ENCODE results near the gene MT1G.
"Not testable (repeated sequence)": the region's sequence is repeated elsewhere in the genome, so short reads cannot be mapped to it uniquely, and the experiment has no call there.

MT1G gene

GRCh38 chr16:56634715-56635440, 33.0 kb downstream of the MT1G start:
- DNase-seq = no peak

- DNase-seq = no peak
Observed at GRCh38 chr16:56633535-56633934, 34.3 kb downstream of the MT1G start.

- no peak for DNase-seq
Observed at GRCh38 chr16:56632848-56633365, 35.0 kb downstream of the MT1G start.

GRCh38 chr16:56632156-56632847, 35.6 kb downstream of the MT1G start, which contains the start of gene MT1M:
TSS of gene MT1M (plus strand) at chr16:56632659. CDS start at chr16:56632732, 73 bp downstream.
- no peak for DNase-seq

GRCh38 chr16:56631832-56632155, 36.1 kb downstream of the MT1G start:
- no peak for DNase-seq

GRCh38 chr16:56631197-56631596, 36.7 kb downstream of the MT1G start:
- DNase-seq = no peak

- DNase-seq = no peak
Observed at GRCh38 chr16:56630134-56630533, 37.7 kb downstream of the MT1G start.

- DNase-seq = no peak
Observed at GRCh38 chr16:56629531-56629930, 38.3 kb downstream of the MT1G start.

- DNase-seq = no peak
Observed at GRCh38 chr16:56628486-56629350, 39.1 kb downstream of the MT1G start.

GRCh38 chr16:56626685-56627084, 41.2 kb downstream of the MT1G start:
- no peak for DNase-seq

- DNase-seq = no peak
Observed at GRCh38 chr16:56625943-56626654, 41.8 kb downstream of the MT1G start.

GRCh38 chr16:56625140-56625942, 42.5 kb downstream of the MT1G start, which contains the start of gene MT1E:
TSS of gene MT1E (plus strand) at chr16:56625781. CDS start at chr16:56625852, 71 bp downstream.
- no peak for DNase-seq

- no peak for DNase-seq
Observed at GRCh38 chr16:56623637-56624036, 44.2 kb downstream of the MT1G start.

- DNase-seq = not testable (repeated sequence)
Observed at GRCh38 chr16:56623184-56623583, 44.7 kb downstream of the MT1G start.

- not testable (repeated sequence) for DNase-seq
Observed at GRCh38 chr16:56621665-56622445, 46.0 kb downstream of the MT1G start.

GRCh38 chr16:56620339-56620897, 47.4 kb downstream of the MT1G start:
- no peak for DNase-seq

GRCh38 chr16:56618138-56618537, 49.7 kb downstream of the MT1G start:
- no peak for DNase-seq

GRCh38 chr16:56617212-56618085, 50.4 kb downstream of the MT1G start:
- no peak for DNase-seq
